ENCODE data around the gene NAV3. TPM values are rescaled to one million over a fixed set of nuclear protein-coding genes. Genes with fewer than 3 reads are reported as not detected.

NAV3 gene
- total RNA-seq, 1 experiment from 2014 or later = 6.8 TPM

DNA sequence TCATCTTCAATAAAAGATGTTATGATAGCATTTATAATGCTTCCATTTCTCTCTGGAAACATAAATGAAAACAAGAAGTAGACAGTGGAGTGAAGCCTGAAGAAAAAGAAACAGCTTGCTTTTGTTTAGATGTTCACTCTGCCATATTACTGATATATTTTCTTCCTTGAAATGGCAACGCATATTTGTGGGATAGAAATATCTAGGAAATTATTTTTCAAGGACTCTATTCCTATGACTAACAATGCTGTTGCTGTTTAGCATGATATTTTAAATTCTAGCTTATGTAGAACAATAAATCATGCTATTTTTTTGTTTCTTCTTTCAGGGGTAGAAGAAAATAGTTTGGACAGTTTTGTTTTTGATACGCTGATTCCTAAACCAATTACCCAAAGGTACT is 359.0 kb downstream of the NAV3 start:
- ChIA-PET POLR2A (ENCODE audit: unreplicated experiment) (no interaction called here), CTCF (no interaction called here)
- ATAC-seq = no peak

DNA sequence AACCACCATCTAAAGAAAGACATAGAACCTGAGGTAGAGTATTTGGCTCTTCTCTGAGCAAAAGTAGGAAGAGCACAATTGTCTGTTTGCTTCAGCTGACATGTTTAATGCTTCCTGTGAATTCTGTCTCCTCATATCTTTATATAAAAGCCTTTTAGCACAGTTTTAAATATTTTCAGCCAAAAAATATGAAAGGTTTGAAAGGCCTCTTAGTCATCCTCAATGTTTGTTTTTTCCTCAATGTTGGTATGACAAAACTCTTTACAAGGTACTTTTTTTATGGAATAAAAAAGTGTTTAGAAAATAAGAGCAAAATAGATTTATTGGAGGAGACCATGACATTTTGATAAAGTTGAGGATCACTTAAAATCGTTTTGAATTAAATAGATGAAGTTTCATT is 360.9 kb downstream of the NAV3 start:
- peak; percentile 71 for ATAC-seq
- ChIA-PET POLR2A (ENCODE audit: unreplicated experiment) (no interaction called here), CTCF (no interaction called here)
- H3K9ac ChIP-seq (ENCODE audit: low read length) = no peak overlapping the region
- peak overlapping the region; percentile 29 for H3K4me2 ChIP-seq (ENCODE audit: low read length)
- H4K20me1 ChIP-seq (ENCODE audit: low read length) = no peaks in the 10 kb centered on the region
- H3K27ac ChIP-seq (ENCODE audit: low read length) = peak overlapping the region; percentile 28; the same call in 1 of the 2 replicates
- no peaks in the 10 kb centered on the region for H3K27me3 ChIP-seq (ENCODE audit: low read length)
- H2AFZ ChIP-seq (ENCODE audit: low read length) = no peak overlapping the region
- peaks cover 5% of the 10 kb centered on the region for H3F3A ChIP-seq (ENCODE audit: low read length, unreplicated experiment)
- TF ChIP-seq EZH2 (IDR thresholded peaks at IDR 0.05; ENCODE audit: low read length, unreplicated experiment) (no peak), EZH2phosphoT487 (IDR thresholded peaks at IDR 0.05; ENCODE audit: borderline replicate concordance, low read length) (no peak)
- TF ChIP-seq, protein P1, sequence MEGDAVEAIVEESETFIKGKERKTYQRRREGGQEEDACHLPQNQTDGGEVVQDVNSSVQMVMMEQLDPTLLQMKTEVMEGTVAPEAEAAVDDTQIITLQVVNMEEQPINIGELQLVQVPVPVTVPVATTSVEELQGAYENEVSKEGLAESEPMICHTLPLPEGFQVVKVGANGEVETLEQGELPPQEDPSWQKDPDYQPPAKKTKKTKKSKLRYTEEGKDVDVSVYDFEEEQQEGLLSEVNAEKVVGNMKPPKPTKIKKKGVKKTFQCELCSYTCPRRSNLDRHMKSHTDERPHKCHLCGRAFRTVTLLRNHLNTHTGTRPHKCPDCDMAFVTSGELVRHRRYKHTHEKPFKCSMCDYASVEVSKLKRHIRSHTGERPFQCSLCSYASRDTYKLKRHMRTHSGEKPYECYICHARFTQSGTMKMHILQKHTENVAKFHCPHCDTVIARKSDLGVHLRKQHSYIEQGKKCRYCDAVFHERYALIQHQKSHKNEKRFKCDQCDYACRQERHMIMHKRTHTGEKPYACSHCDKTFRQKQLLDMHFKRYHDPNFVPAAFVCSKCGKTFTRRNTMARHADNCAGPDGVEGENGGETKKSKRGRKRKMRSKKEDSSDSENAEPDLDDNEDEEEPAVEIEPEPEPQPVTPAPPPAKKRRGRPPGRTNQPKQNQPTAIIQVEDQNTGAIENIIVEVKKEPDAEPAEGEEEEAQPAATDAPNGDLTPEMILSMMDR (conservative IDR thresholded peaks at IDR 0.05; ENCODE audit: low read depth, low read length) = no peak
- peak; percentile 74 for DNase-seq
- intact Hi-C loops (cut with micrococcal nuclease) = no loop called here
- BruUV-seq (replicated peaks) = no TSS peak
- no peak overlapping the region for H3K4me3 ChIP-seq (ENCODE audit: low read length)
- H3K4me1 ChIP-seq (ENCODE audit: insufficient read depth, low read length) = peaks cover 40% of the 10 kb centered on the region
- H3K79me2 ChIP-seq (ENCODE audit: low read length) = no peaks in the 10 kb centered on the region
- H3K9me2 ChIP-seq (replicated peaks; ENCODE audit: low read length) = no peaks in the 10 kb centered on the region
- no peaks in the 10 kb centered on the region for H3K9me3 ChIP-seq (ENCODE audit: low read length)
- H3K36me3 ChIP-seq (ENCODE audit: low read depth, low read length) = no peaks in the 10 kb centered on the region

More for the DNA sequence above, 359.0 kb downstream of the NAV3 start:
- no peaks in the 10 kb centered on the region for H3K79me2 ChIP-seq (ENCODE audit: low read length)
- H3F3A ChIP-seq (ENCODE audit: low read length, unreplicated experiment) = peaks cover 6% of the 10 kb centered on the region
- no TSS peak for BruUV-seq (replicated peaks)
- H3K27me3 ChIP-seq (ENCODE audit: low read length) = no peaks in the 10 kb centered on the region
- no peak for DNase-seq
- H3K9me2 ChIP-seq (replicated peaks; ENCODE audit: low read length) = no peaks in the 10 kb centered on the region
- no peaks in the 10 kb centered on the region for H3K9me3 ChIP-seq (ENCODE audit: low read length)
- no peaks in the 10 kb centered on the region for H4K20me1 ChIP-seq (ENCODE audit: low read length)
- H3K4me2 ChIP-seq (ENCODE audit: low read length) = no peak overlapping the region
- no peak overlapping the region for H3K9ac ChIP-seq (ENCODE audit: low read length)
- TF ChIP-seq EZH2phosphoT487 (IDR thresholded peaks at IDR 0.05; ENCODE audit: borderline replicate concordance, low read length) (no peak), EZH2 (IDR thresholded peaks at IDR 0.05; ENCODE audit: low read length, unreplicated experiment) (no peak)
- TF ChIP-seq, protein P1 (conservative IDR thresholded peaks at IDR 0.05; ENCODE audit: low read depth, low read length) = no peak
- H3K27ac ChIP-seq (ENCODE audit: low read length) = no peak overlapping the region
- no peak overlapping the region for H3K4me3 ChIP-seq (ENCODE audit: low read length)
- peaks cover 49% of the 10 kb centered on the region for H3K4me1 ChIP-seq (ENCODE audit: insufficient read depth, low read length)
- no peaks in the 10 kb centered on the region for H3K36me3 ChIP-seq (ENCODE audit: low read depth, low read length)
- no peak overlapping the region for H2AFZ ChIP-seq (ENCODE audit: low read length)
- intact Hi-C loops (cut with micrococcal nuclease) = no loop called here

DNA sequence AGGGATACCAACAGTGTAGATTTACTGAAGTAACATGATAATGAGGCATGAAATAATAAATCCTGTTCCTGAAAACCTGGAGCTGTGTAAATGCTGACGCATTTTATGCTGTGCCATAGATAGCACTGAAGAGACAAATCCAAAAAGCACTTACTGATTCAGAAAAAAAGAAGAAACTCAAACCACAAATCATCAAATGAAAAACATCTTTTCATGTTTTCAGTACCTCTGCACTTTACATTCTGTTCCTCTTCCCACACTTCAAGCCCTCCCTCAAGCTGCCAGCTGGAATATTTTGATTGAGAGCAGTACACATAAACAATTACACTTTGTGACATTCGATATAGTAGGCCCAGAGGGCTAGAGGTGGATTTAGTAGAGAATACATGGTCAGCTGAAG is 362.3 kb downstream of the NAV3 start:
- Histone ChIP-seq H3K27ac (ENCODE audit: low read length) (no peak overlapping the region), H2AFZ (ENCODE audit: low read length) (no peak overlapping the region), H3K9ac (ENCODE audit: low read length) (no peak overlapping the region), H3F3A (ENCODE audit: low read length, unreplicated experiment) (peaks cover 5% of the 10 kb centered on the region), H3K79me2 (ENCODE audit: low read length) (no peaks in the 10 kb centered on the region), H3K4me3 (ENCODE audit: low read length) (no peak overlapping the region), H4K20me1 (ENCODE audit: low read length) (no peaks in the 10 kb centered on the region), H3K36me3 (ENCODE audit: low read depth, low read length) (no peaks in the 10 kb centered on the region), H3K4me2 (ENCODE audit: low read length) (no peak overlapping the region), H3K9me2 (replicated peaks; ENCODE audit: low read length) (no peaks in the 10 kb centered on the region), H3K9me3 (ENCODE audit: low read length) (no peaks in the 10 kb centered on the region), H3K27me3 (ENCODE audit: low read length) (no peaks in the 10 kb centered on the region), H3K4me1 (ENCODE audit: insufficient read depth, low read length) (peaks cover 40% of the 10 kb centered on the region)
- ChIA-PET CTCF (no interaction called here), POLR2A (ENCODE audit: unreplicated experiment) (no interaction called here)
- no peak for ATAC-seq
- no peak for DNase-seq
- no TSS peak for BruUV-seq (replicated peaks)
- intact Hi-C loops (cut with micrococcal nuclease) = no loop called here
- TF ChIP-seq EZH2 (IDR thresholded peaks at IDR 0.05; ENCODE audit: low read length, unreplicated experiment) = no peak
- TF ChIP-seq, protein P1 (conservative IDR thresholded peaks at IDR 0.05; ENCODE audit: low read depth, low read length) = no peak
- no peak for TF ChIP-seq EZH2phosphoT487 (IDR thresholded peaks at IDR 0.05; ENCODE audit: borderline replicate concordance, low read length)

Measured in PC-3 (cell line).